Measurements from ENCODE around the gene MZT2A. TPM values are rescaled to one million over a fixed set of nuclear protein-coding genes. Genes with fewer than 3 reads are reported as not detected.
"Not testable (repeated sequence)": the region's sequence is repeated elsewhere in the genome, so short reads cannot be mapped to it uniquely, and the experiment has no call there.

The MZT2A gene
- 370 TPM for total RNA-seq
- long read RNA-seq, transcript MZT2A-201 (3 exons, 624 nt) = major isoform, 315 of 381 reads
- long read RNA-seq, partial matches to known transcripts = 43 of 381 reads
- long read RNA-seq, other reads (novel, unspliced or antisense) = 20 of 381 reads

- intact Hi-C loops (cut with micrococcal nuclease); DNase-seq: not testable (repeated sequence)
- peak; percentile 0 for ATAC-seq
Measured at GRCh38 chr2:131492015-131492417, at the start of gene MZT2A. Gene MZT2A (minus strand): TSS chr2:131492397. CDS start chr2:131492376, 21 bp downstream.

- intact Hi-C loops (cut with micrococcal nuclease); DNase-seq; ATAC-seq: not testable (repeated sequence)
Measured at GRCh38 chr2:131538856-131539255, 46.7 kb upstream of the MZT2A start.

GRCh38 chr2:131536841-131537240 lies 44.6 kb upstream of the MZT2A start:
- ATAC-seq; intact Hi-C loops (cut with micrococcal nuclease); DNase-seq: not testable (repeated sequence)

GRCh38 chr2:131535951-131536826 lies 44.0 kb upstream of the MZT2A start:
- DNase-seq; intact Hi-C loops (cut with micrococcal nuclease); ATAC-seq: not testable (repeated sequence)

GRCh38 chr2:131535526-131535925 lies 43.3 kb upstream of the MZT2A start:
- ATAC-seq (no peak), DNase-seq (no peak)
- intact Hi-C loops (cut with micrococcal nuclease) = no loop called here

- intact Hi-C loops (cut with micrococcal nuclease); DNase-seq; ATAC-seq: not testable (repeated sequence)
Measured at GRCh38 chr2:131534965-131535364, 42.8 kb upstream of the MZT2A start.

- DNase-seq; ATAC-seq; intact Hi-C loops (cut with micrococcal nuclease): not testable (repeated sequence)
Measured at GRCh38 chr2:131534317-131534672, 42.1 kb upstream of the MZT2A start.

- intact Hi-C loops (cut with micrococcal nuclease); DNase-seq: not testable (repeated sequence)
- ATAC-seq = peak; percentile 33
Measured at GRCh38 chr2:131533609-131534316, 41.6 kb upstream of the MZT2A start.

GRCh38 chr2:131532723-131533608 lies 40.8 kb upstream of the MZT2A start:
- ATAC-seq; intact Hi-C loops (cut with micrococcal nuclease): not testable (repeated sequence)

GRCh38 chr2:131531547-131532185 lies 39.5 kb upstream of the MZT2A start:
- ATAC-seq; intact Hi-C loops (cut with micrococcal nuclease); DNase-seq: not testable (repeated sequence)

More at GRCh38 chr2:131532723-131533608, 40.8 kb upstream of the MZT2A start:
- not testable (repeated sequence) for DNase-seq

- ATAC-seq; DNase-seq; intact Hi-C loops (cut with micrococcal nuclease): not testable (repeated sequence)
Measured at GRCh38 chr2:131530626-131531344, 38.6 kb upstream of the MZT2A start.

- DNase-seq; intact Hi-C loops (cut with micrococcal nuclease); ATAC-seq: not testable (repeated sequence)
Measured at GRCh38 chr2:131529864-131530445, 37.8 kb upstream of the MZT2A start.

GRCh38 chr2:131528981-131529863 lies 37.0 kb upstream of the MZT2A start:
- ATAC-seq = peak; percentile 13
- DNase-seq; intact Hi-C loops (cut with micrococcal nuclease): not testable (repeated sequence)

- ATAC-seq (peak; percentile 90), DNase-seq (peak; percentile 87)
- intact Hi-C loops (cut with micrococcal nuclease) = not testable (repeated sequence)
Measured at GRCh38 chr2:131527131-131528001, 35.2 kb upstream of the MZT2A start, which contains the start of gene CCDC74A. Gene CCDC74A (plus strand): TSS chr2:131527888. CDS start chr2:131527971, 83 bp downstream.

- DNase-seq; ATAC-seq; intact Hi-C loops (cut with micrococcal nuclease): not testable (repeated sequence)
Measured at GRCh38 chr2:131525256-131525655, 33.1 kb upstream of the MZT2A start.
